HG02970 (cell line): Measurements from ENCODE around the gene FAM124A.

ENCODE experiments used
- ATAC-seq: cut with Tn5 transposase; IDR thresholded peaks from one replicate; pipeline ENCODE4 v1.9.1; 2021; ENCODE audit warnings: mild to moderate bottlenecking, moderate library complexity, moderate number of reproducible peaks; ENCODE audit not compliant: unreplicated experiment, low FRiP score

FAM124A gene

GRCh38 chr13:51218626-51219025, 3.6 kb upstream of the FAM124A start:
- no peak for ATAC-seq

GRCh38 chr13:51220706-51221105, 1.5 kb upstream of the FAM124A start:
- no peak for ATAC-seq

DNA sequence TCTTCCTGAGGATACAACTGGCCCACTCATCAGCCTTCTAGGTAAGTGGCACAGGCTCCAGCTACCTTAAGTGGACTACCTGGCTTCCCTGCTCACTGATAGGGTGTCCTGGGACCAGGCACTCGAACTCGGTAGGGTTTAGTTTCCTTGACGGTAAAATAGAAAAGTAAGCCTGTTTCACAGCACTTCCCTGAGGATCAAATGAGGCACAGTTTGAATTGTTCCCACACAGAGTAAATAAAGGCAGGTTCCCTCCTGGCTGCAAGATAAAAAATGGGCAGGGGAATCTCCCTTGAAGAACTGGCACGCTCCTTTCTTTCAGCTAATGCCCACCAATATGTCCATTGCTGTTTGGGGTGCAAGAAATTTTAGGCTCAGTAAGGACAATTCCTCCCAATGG, 1.1 kb upstream of the FAM124A start:
- no peak for ATAC-seq

- no peak for ATAC-seq
Measured at GRCh38 chr13:51221674-51222036, 543 bp upstream of the FAM124A start.

- ATAC-seq, result no peak
Measured at GRCh38 chr13:51222686-51223559, 725 bp downstream of the FAM124A start.

DNA sequence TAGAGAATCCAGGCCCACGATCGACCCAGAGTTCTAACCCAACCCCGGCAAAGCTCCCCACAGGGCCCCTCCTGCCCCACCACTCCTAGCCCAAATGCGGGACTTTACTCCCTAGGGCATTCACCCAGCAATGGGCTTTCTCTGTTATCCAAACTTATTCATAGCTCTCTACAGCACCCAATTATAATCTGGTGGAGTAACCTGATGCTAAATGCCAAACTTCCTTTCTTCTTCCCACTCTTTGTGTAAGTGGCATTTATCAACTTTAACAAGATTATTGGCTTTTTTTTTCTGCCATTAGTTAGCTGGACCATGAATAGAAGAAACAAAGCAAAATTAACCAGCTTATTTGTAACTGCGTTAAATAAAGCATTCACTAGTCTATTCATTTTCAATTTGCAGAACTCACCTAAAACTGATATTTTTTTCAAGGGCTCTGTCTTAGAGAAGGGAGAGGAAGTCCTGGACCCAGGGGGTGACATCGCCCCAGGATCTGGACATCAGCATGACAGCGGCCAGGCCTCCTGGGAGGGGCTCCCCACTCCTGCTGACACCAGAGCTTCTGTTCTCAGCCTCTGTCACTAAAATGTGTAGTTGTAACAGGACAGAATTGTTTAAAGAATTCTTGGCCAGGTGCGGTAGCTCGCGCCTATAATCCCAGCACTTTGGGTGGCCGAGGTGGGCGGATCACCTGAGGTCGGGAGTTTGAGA, 1.5 kb downstream of the FAM124A start:
- ATAC-seq, result no peak

DNA sequence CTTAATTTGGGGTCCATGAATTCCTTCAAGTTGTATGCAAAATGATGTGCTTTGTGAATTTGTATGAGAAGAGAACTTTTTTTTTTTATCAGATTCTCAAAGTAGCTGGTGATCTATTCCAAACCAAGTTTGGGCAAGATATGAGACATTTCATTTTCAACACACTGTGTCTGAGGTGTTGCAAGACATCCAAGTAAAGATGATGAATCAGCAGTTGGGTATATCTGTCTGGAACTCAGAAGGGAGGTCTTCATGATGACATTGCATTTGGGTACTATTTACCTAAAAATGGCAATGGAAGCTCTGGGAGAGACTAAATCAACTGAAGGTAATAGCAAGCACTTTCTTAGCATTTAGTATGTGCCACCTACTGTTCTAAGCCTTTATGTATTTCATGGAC, 2.8 kb downstream of the FAM124A start:
- ATAC-seq, result no peak

DNA sequence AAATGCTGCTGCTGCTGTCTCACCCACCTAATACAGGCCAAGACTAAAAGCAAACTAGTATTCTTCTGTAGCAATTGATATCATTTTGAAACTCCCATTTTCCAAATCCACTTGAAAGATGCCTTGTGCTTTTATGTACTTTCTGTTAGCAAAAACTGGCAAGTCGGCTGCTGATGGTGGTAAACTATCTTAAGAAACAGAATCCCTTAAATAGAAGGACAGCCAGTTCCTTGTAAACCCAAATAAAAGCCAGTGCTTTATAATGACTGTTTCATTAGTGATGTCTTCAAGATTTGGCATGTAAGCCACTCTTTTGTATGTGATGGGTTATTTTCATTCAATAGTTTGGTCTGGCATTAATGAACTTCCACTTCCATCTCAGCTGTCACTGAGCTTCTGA, 5.2 kb downstream of the FAM124A start:
- no peak for ATAC-seq

- no peak for ATAC-seq
Measured at GRCh38 chr13:51229101-51229719, 7.0 kb downstream of the FAM124A start.

- no peak for ATAC-seq
Measured at GRCh38 chr13:51229731-51230130, 7.5 kb downstream of the FAM124A start.

- ATAC-seq, result no peak
Measured at GRCh38 chr13:51230477-51231105, 8.4 kb downstream of the FAM124A start.

DNA sequence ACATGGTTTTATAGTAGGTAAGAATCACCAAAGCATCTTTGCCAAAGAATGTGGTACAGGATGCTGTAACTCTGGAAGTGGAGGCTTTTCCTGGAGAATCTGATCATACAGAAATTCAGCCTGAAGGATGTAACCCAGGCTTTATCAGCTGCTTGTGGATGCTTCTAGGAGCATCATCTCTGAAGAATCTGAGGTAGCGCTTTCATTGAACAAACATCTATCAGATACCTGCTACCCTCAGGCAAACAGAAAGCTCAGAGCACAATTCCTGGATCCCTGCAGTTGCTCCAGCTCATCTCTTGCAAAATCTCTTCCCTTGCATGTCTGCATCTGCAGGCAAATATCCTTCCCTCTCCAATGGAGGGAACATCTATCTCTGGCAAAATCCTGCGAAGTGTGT, 9.3 kb downstream of the FAM124A start:
- ATAC-seq, result no peak

- ATAC-seq, result no peak
Measured at GRCh38 chr13:51232328-51232727, 10.1 kb downstream of the FAM124A start.

- no peak for ATAC-seq
Measured at GRCh38 chr13:51233117-51233826, 11.1 kb downstream of the FAM124A start.

DNA sequence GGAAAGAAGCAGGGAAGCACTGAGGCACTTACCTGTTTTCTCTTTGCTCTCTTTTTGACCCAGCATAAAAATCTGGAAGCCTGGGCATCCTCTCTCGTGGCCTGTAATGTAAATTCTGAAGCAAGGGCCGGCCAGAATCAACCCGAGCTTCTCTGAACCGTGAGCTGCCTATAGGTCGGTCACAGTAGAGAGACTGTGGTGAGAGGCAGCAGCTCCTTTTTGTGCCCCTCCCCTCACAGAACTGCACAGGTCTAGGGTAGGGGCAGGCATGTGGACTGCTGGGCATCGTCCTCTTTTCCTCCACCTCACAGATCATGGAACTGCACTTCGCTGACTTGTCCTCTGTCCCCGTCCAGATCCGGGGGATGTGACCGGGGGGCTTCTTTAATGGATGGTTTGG, 12.5 kb downstream of the FAM124A start:
- no peak for ATAC-seq

DNA sequence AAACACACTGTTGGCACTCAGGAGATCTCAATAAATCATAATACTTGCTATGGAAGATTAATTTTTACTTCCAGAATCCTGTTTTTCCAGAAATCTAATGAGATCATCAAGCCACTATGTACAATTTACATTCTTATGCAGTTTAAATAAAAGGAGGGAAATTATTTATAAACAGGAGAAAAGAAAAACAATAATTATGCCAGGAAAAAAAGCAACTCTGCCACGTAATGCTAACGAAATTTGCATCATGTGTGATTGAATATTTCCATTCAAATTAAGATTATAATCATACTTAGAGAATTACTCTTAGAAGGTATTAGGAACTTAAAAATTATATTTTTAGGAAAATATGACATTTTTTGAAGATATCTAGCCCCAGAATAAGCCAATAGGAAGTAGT, 13.0 kb downstream of the FAM124A start:
- ATAC-seq, result no peak

- no peak for ATAC-seq
Measured at GRCh38 chr13:51235756-51236490, 13.7 kb downstream of the FAM124A start.

DNA sequence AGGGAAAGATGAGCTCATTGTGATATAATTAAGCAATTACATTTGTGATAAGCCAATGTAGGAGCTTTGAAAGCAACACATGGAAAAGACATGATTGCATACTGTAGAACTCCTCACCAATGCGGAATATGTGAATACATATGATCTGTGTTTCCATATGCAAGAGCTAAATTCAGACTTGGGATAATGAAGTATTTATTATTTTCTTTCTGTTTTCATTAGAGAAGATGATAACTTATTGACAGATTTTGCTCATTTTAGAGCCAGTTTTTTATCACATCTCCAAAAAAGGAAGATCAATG, 14.2 kb downstream of the FAM124A start:
- ATAC-seq, result no peak

DNA sequence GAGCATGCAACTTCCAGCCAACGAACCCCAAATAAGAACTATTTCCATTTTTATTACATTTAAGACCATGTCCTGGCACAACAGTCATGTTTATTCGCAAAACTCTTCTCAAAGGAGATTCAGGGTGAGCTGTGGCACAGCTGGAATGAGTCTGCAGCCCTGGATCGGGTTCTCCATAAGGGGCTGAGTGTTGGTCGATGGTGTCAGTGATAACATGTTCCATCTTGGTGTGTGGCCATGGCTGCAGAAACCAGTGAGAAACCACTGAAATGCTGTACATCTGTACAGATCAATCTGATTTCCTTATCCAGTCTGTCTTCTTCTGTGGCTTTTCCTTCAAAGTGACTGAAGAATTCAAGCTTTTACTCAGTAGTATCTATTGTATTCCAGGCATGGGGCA, 15.2 kb downstream of the FAM124A start:
- no peak for ATAC-seq

GRCh38 chr13:51237887-51238286, 15.7 kb downstream of the FAM124A start:
- no peak for ATAC-seq
